Measurements from ENCODE around the gene SREBF1.

The SREBF1 gene

DNA sequence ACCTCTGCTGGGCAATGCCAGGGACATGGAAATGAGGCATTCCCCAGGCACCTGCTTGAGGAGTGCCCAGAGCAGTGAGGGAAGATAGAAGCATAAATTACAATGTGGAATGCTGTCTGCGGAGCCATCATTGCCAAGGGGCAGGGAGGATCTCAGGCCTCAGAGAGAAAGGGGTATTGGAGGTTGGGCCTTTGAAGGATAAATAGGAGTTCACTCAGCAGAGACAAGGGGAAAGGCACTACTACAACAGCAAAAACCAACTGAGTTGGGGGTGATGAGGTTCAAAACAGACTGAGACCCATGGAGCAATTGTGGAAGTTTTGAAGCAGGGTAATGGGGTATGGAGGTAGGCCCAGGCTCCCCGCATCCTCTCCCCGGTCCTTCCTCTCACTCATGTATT, 32.8 kb downstream of the SREBF1 start:
- Histone ChIP-seq H3K4me2 (ENCODE audit: low read depth, low read length, poor library complexity, severe bottlenecking) (no peak overlapping the region), H3K79me2 (ENCODE audit: insufficient read depth, low read length) (no peaks in the 10 kb centered on the region), H3K36me3 (ENCODE audit: insufficient read depth, low read length) (peaks cover 60% of the 10 kb centered on the region; the same call in 1 of the 2 replicates), H2AFZ (ENCODE audit: low read length) (no peak overlapping the region), H3K27me3 (ENCODE audit: insufficient read depth, low read length, poor library complexity, severe bottlenecking) (no peaks in the 10 kb centered on the region), H3F3A (ENCODE audit: low read depth) (no peaks in the 10 kb centered on the region), H3K9me3 (ENCODE audit: insufficient read depth, low read depth, low read length) (no peaks in the 10 kb centered on the region), H3K9me2 (replicated peaks; ENCODE audit: low read depth, low read length) (no peaks in the 10 kb centered on the region), H3K4me1 (ENCODE audit: insufficient read depth, low read length, poor library complexity, severe bottlenecking) (no peaks in the 10 kb centered on the region), H3K4me3 (ENCODE audit: low read length, poor library complexity, severe bottlenecking) (no peak overlapping the region), H4K20me1 (ENCODE audit: insufficient read depth, low read length, poor library complexity, severe bottlenecking) (peaks cover 6% of the 10 kb centered on the region), H3K9ac (ENCODE audit: low read depth, low read length, poor library complexity, severe bottlenecking) (no peak overlapping the region)
- no peak for TF ChIP-seq EZH2phosphoT487 (IDR thresholded peaks at IDR 0.05; ENCODE audit: borderline replicate concordance)
- TF ChIP-seq, protein P1, sequence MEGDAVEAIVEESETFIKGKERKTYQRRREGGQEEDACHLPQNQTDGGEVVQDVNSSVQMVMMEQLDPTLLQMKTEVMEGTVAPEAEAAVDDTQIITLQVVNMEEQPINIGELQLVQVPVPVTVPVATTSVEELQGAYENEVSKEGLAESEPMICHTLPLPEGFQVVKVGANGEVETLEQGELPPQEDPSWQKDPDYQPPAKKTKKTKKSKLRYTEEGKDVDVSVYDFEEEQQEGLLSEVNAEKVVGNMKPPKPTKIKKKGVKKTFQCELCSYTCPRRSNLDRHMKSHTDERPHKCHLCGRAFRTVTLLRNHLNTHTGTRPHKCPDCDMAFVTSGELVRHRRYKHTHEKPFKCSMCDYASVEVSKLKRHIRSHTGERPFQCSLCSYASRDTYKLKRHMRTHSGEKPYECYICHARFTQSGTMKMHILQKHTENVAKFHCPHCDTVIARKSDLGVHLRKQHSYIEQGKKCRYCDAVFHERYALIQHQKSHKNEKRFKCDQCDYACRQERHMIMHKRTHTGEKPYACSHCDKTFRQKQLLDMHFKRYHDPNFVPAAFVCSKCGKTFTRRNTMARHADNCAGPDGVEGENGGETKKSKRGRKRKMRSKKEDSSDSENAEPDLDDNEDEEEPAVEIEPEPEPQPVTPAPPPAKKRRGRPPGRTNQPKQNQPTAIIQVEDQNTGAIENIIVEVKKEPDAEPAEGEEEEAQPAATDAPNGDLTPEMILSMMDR (conservative IDR thresholded peaks at IDR 0.05; ENCODE audit: low read length) = no peak

DNA sequence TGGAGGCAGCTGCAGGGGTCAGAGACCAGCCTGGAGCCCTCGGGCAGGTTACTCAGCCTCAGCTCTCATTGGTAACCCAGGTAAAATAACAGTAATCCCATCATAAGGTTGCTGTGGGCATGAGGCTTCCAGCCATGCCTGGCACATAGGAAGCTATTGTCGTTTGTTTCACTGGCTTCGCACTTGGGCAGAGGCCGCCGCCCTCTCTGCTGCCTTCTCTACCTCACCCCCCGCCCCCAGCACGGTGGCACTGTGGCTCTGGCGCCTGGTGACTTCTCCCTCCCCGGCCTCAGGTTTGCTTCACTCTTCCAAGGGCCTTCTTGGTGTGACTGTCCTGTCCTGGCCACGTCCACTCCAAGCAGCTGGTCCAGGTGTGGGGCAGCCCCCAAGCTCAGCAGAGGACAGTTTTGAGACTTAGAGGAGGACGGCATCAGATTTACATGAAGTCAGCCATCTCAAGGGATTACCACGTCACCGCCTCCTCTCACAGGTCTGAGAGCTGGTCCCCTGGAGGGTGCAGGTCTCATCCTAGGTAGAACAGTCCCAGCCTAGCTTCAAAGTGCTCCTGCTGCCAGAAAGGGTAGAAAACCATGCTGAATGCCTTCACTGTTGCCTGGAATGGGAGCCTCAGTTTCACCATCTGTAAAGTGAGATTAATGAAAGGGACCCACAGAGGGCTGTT, 34.8 kb downstream of the SREBF1 start:
- Histone ChIP-seq H4K20me1 (ENCODE audit: insufficient read depth, low read length, poor library complexity, severe bottlenecking) (peaks cover 11% of the 10 kb centered on the region), H3K4me1 (ENCODE audit: insufficient read depth, low read length, poor library complexity, severe bottlenecking) (no peaks in the 10 kb centered on the region), H3K9me3 (ENCODE audit: insufficient read depth, low read depth, low read length) (no peaks in the 10 kb centered on the region), H3K4me3 (ENCODE audit: low read length, poor library complexity, severe bottlenecking) (no peak overlapping the region), H3F3A (ENCODE audit: low read depth) (no peaks in the 10 kb centered on the region), H3K9ac (ENCODE audit: low read depth, low read length, poor library complexity, severe bottlenecking) (no peak overlapping the region), H3K79me2 (ENCODE audit: insufficient read depth, low read length) (no peaks in the 10 kb centered on the region), H3K27me3 (ENCODE audit: insufficient read depth, low read length, poor library complexity, severe bottlenecking) (no peaks in the 10 kb centered on the region), H3K36me3 (ENCODE audit: insufficient read depth, low read length) (peaks cover 74% of the 10 kb centered on the region; the same call in 1 of the 2 replicates), H2AFZ (ENCODE audit: low read length) (no peak overlapping the region), H3K4me2 (ENCODE audit: low read depth, low read length, poor library complexity, severe bottlenecking) (no peak overlapping the region), H3K9me2 (replicated peaks; ENCODE audit: low read depth, low read length) (no peaks in the 10 kb centered on the region)
- TF ChIP-seq, protein P1 (conservative IDR thresholded peaks at IDR 0.05; ENCODE audit: low read length) = no peak
- no peak for TF ChIP-seq EZH2phosphoT487 (IDR thresholded peaks at IDR 0.05; ENCODE audit: borderline replicate concordance)

DNA sequence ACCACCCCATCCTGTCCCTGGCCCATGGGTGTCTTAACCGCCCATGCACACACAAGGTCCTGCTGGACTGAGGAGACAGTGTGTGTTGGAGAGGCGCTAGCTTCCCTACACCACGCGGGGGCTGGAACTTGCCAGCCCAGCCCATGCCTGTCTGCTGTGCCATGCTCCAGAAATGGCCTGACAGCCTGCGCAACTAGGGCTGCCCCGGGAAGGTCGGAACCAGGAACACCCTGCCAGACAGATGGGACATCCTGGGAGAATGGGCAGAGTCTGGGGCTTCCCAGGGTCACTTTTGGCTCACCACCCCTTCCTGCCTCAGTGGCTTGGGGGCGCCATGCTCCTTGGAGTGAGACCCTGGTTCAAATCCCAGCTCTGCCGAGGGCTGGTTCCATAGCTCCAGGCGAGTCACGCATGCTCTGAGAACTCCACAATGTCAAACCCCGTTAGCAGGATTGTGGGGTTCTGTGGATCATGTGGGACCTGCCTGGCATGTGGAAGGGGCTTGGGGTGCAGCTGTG, 36.2 kb downstream of the SREBF1 start:
- no peaks in the 10 kb centered on the region for H3K79me2 ChIP-seq (ENCODE audit: insufficient read depth, low read length)
- no peak overlapping the region for H2AFZ ChIP-seq (ENCODE audit: low read length)
- H3K4me3 ChIP-seq (ENCODE audit: low read length, poor library complexity, severe bottlenecking) = no peak overlapping the region
- H4K20me1 ChIP-seq (ENCODE audit: insufficient read depth, low read length, poor library complexity, severe bottlenecking) = peaks cover 11% of the 10 kb centered on the region
- no peak overlapping the region for H3K4me2 ChIP-seq (ENCODE audit: low read depth, low read length, poor library complexity, severe bottlenecking)
- no peaks in the 10 kb centered on the region for H3K27me3 ChIP-seq (ENCODE audit: insufficient read depth, low read length, poor library complexity, severe bottlenecking)
- H3F3A ChIP-seq (ENCODE audit: low read depth) = no peaks in the 10 kb centered on the region
- TF ChIP-seq, protein P1 (conservative IDR thresholded peaks at IDR 0.05; ENCODE audit: low read length) = no peak
- TF ChIP-seq EZH2phosphoT487 (IDR thresholded peaks at IDR 0.05; ENCODE audit: borderline replicate concordance) = no peak
- H3K4me1 ChIP-seq (ENCODE audit: insufficient read depth, low read length, poor library complexity, severe bottlenecking) = no peaks in the 10 kb centered on the region
- no peaks in the 10 kb centered on the region for H3K9me3 ChIP-seq (ENCODE audit: insufficient read depth, low read depth, low read length)
- H3K36me3 ChIP-seq (ENCODE audit: insufficient read depth, low read length) = peaks cover 77% of the 10 kb centered on the region; the same call in 1 of the 2 replicates
- H3K9me2 ChIP-seq (replicated peaks; ENCODE audit: low read depth, low read length) = no peaks in the 10 kb centered on the region
- no peak overlapping the region for H3K9ac ChIP-seq (ENCODE audit: low read depth, low read length, poor library complexity, severe bottlenecking)
